HG03280 (cell line): ENCODE measurements around the gene CUEDC1.
"Not testable (repeated sequence)": the region's sequence is repeated elsewhere in the genome, so short reads cannot be mapped to it uniquely, and the experiment has no call there.

Experiments
- ATAC-seq: cut with Tn5 transposase; IDR thresholded peaks from one replicate; pipeline ENCODE4 v1.9.1; 2021; ENCODE audit warnings: mild to moderate bottlenecking, moderate library complexity; ENCODE audit not compliant: unreplicated experiment

CUEDC1 gene

GRCh38 chr17:57849163-57849873, 105.9 kb downstream of the CUEDC1 start:
- ATAC-seq = no peak

- not testable (repeated sequence) for ATAC-seq
Observed at GRCh38 chr17:57846056-57846945, 108.9 kb downstream of the CUEDC1 start.

- no peak for ATAC-seq
Observed at GRCh38 chr17:57842280-57842679, 112.9 kb downstream of the CUEDC1 start.

- ATAC-seq = no peak
Observed at GRCh38 chr17:57839571-57839923, 115.7 kb downstream of the CUEDC1 start.

- ATAC-seq = no peak
Observed at GRCh38 chr17:57838857-57839570, 116.2 kb downstream of the CUEDC1 start.

- ATAC-seq = no peak
Observed at GRCh38 chr17:57838453-57838852, 116.8 kb downstream of the CUEDC1 start.

GRCh38 chr17:57835333-57835900, 119.8 kb downstream of the CUEDC1 start:
- ATAC-seq = no peak

- ATAC-seq = no peak
Observed at GRCh38 chr17:57834146-57834741, 121.0 kb downstream of the CUEDC1 start.

- no peak for ATAC-seq
Observed at GRCh38 chr17:57833179-57833939, 121.9 kb downstream of the CUEDC1 start.

- ATAC-seq = no peak
Observed at GRCh38 chr17:57832314-57833178, 122.7 kb downstream of the CUEDC1 start.

- ATAC-seq = no peak
Observed at GRCh38 chr17:57830880-57831279, 124.3 kb downstream of the CUEDC1 start.

GRCh38 chr17:57823469-57824401, 131.5 kb downstream of the CUEDC1 start:
- no peak for ATAC-seq

GRCh38 chr17:57819867-57820266, 135.3 kb downstream of the CUEDC1 start:
- ATAC-seq = no peak

- no peak for ATAC-seq
Observed at GRCh38 chr17:57819285-57819684, 135.9 kb downstream of the CUEDC1 start.

- no peak for ATAC-seq
Observed at GRCh38 chr17:57818066-57818465, 137.1 kb downstream of the CUEDC1 start.

GRCh38 chr17:57817299-57817698, 137.9 kb downstream of the CUEDC1 start:
- ATAC-seq = no peak

- no peak for ATAC-seq
Observed at GRCh38 chr17:57814421-57814820, 140.8 kb downstream of the CUEDC1 start.
